22Rv1 (cell line): ENCODE measurements around the gene TMEM163.

ENCODE experiments used
- H3K27ac ChIP-seq: fragments of 450-650 bp; 2 replicates; pipeline ENCODE4 v1.5.1; 2017
- ZFX ChIP-seq: fragments of 450-650 bp; IDR thresholded peaks from 2 replicates; pipeline ENCODE4 v1.6.1; 2017; ENCODE audit warnings: antibody characterized with exemption, borderline replicate concordance
- TF ChIP-seq, protein P1 (sequence below): fragments of 450-650 bp; IDR thresholded peaks from 2 replicates; pipeline ENCODE4 v1.5.1; 2017; ENCODE audit warnings: mild to moderate bottlenecking

The TMEM163 gene

DNA sequence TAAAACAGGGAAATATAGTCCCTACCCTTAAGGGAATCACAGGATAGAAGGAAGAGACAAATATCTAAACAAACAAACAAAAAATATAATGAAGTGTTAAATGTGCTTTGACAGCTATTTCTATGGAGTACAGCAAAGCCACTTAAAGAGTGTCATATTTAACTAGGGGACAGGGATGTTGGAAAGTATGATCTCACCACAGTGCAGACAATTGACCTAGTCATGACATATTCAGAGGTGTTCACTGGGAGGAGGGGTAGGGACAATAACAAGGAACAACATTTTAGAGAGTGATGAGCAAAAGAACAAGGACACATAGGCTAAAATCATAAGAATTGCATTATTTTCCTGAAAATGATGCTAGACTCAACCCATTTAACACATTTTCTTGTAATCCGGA is 107.5 kb downstream of the TMEM163 start:
- H3K27ac ChIP-seq = no peak overlapping the region
- TF ChIP-seq ZFX = no peak
- TF ChIP-seq, protein P1, sequence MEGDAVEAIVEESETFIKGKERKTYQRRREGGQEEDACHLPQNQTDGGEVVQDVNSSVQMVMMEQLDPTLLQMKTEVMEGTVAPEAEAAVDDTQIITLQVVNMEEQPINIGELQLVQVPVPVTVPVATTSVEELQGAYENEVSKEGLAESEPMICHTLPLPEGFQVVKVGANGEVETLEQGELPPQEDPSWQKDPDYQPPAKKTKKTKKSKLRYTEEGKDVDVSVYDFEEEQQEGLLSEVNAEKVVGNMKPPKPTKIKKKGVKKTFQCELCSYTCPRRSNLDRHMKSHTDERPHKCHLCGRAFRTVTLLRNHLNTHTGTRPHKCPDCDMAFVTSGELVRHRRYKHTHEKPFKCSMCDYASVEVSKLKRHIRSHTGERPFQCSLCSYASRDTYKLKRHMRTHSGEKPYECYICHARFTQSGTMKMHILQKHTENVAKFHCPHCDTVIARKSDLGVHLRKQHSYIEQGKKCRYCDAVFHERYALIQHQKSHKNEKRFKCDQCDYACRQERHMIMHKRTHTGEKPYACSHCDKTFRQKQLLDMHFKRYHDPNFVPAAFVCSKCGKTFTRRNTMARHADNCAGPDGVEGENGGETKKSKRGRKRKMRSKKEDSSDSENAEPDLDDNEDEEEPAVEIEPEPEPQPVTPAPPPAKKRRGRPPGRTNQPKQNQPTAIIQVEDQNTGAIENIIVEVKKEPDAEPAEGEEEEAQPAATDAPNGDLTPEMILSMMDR = no peak

DNA sequence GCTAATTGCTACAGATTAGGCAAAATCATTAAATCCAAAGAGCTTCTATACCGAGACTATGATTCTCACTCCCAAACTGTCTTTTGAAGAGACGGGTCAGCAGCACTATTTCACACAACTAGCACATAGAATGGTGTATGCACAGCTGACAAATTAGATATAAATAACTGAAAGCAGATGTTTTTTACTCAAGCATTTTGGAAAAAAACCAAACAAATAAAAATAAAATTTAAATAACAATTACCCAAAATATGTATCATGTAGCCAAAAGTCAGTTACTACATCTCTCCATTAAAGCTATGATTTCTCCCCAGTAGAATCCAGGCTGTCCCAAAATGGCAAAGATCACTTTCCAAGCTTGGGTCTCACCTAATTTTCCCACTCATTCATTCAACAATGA is 107.9 kb downstream of the TMEM163 start:
- H3K27ac ChIP-seq = no peak overlapping the region
- TF ChIP-seq, protein P1 = no peak

- H3K27ac ChIP-seq = no peak overlapping the region
These were observed 108.8 kb downstream of the TMEM163 start for GRCh38 chr2:134609924-134610513.

DNA sequence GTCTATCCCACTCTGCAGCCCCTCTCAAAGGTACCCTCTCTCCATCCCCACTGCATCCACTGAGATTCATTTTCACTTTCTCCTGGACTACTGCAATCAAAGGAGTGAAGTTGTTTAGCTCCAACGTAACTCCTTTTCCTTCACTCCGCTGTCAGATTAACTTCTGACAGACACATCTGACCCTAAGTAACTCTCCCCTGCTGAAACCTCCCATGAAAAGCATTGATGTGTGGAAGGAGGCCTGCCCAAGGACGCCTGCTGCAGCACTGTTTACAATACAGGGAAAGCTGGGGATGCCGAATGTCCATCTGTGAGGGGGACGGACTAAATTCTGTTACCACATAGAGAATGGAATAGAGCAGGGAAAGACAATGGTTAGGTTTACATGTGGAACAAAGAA is 114.8 kb downstream of the TMEM163 start:
- H3K27ac ChIP-seq = no peak overlapping the region
- TF ChIP-seq, protein P1 = no peak
- TF ChIP-seq ZFX = no peak

More at GRCh38 chr2:134609924-134610513, 108.8 kb downstream of the TMEM163 start:
- TF ChIP-seq, protein P1 = no peak
- TF ChIP-seq ZFX = no peak

- H3K27ac ChIP-seq = no peak overlapping the region
These were observed 116.1 kb downstream of the TMEM163 start for GRCh38 chr2:134602666-134603065.

DNA sequence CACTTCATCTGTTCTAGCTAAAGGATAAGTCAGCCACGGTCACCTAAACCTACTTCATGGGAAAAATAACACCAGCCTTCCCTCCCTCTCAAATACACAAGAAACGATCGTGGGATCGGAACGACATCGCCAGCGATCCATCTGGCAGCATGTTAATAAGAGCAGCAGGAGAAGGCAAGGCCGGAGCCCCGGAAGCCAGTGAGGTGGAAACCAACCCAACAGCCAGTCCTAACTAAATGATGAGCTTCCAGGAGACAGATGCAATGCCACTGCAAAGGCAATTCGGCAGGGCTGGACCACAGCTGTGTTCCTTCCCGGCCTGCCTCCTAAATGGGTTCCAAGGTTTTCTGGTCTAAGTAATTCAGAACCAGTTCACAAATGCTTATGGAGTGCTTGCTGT is 117.5 kb downstream of the TMEM163 start:
- TF ChIP-seq, protein P1 = no peak
- TF ChIP-seq ZFX = no peak
- no peak overlapping the region for H3K27ac ChIP-seq

More at GRCh38 chr2:134602666-134603065, 116.1 kb downstream of the TMEM163 start:
- no peak for TF ChIP-seq ZFX
- TF ChIP-seq, protein P1 = no peak

GRCh38 chr2:134600208-134600607 is 118.6 kb downstream of the TMEM163 start:
- H3K27ac ChIP-seq = no peak overlapping the region
- TF ChIP-seq, protein P1 = no peak
- no peak for TF ChIP-seq ZFX
